HG03342 (cell line): ENCODE measurements around the gene AOPEP.

Source experiments
- ATAC-seq: cut with Tn5 transposase; IDR thresholded peaks from one replicate; pipeline ENCODE4 v1.9.1; 2021; ENCODE audit warnings: mild to moderate bottlenecking, moderate library complexity; ENCODE audit not compliant: unreplicated experiment

Gene AOPEP

GRCh38 chr9:95075700-95076099 is 349.2 kb downstream of the AOPEP start:
- no peak for ATAC-seq

GRCh38 chr9:95076696-95077052 is 350.2 kb downstream of the AOPEP start:
- no peak for ATAC-seq

- no peak for ATAC-seq
Observed at GRCh38 chr9:95077053-95077765, 350.7 kb downstream of the AOPEP start.

- ATAC-seq, result no peak
Observed at GRCh38 chr9:95077766-95078370, 351.4 kb downstream of the AOPEP start.

- ATAC-seq, result no peak
Observed at GRCh38 chr9:95078511-95078910, 352.0 kb downstream of the AOPEP start.

- ATAC-seq, result no peak
Observed at GRCh38 chr9:95078939-95079338, 352.4 kb downstream of the AOPEP start.

GRCh38 chr9:95079461-95079860 is 353.0 kb downstream of the AOPEP start:
- ATAC-seq, result no peak

- no peak for ATAC-seq
Observed at GRCh38 chr9:95080961-95081647, 354.6 kb downstream of the AOPEP start.

GRCh38 chr9:95081998-95082397 is 355.5 kb downstream of the AOPEP start:
- ATAC-seq, result no peak

GRCh38 chr9:95082401-95083084 is 356.0 kb downstream of the AOPEP start:
- no peak for ATAC-seq

- no peak for ATAC-seq
Observed at GRCh38 chr9:95083086-95083768, 356.7 kb downstream of the AOPEP start.

- no peak for ATAC-seq
Observed at GRCh38 chr9:95084254-95084934, 357.9 kb downstream of the AOPEP start.

- ATAC-seq, result no peak
Observed at GRCh38 chr9:95085036-95085770, 358.7 kb downstream of the AOPEP start.

GRCh38 chr9:95085861-95086563 is 359.5 kb downstream of the AOPEP start:
- ATAC-seq, result no peak

- ATAC-seq, result no peak
Observed at GRCh38 chr9:95086564-95086955, 360.1 kb downstream of the AOPEP start.

GRCh38 chr9:95087659-95088242 is 361.3 kb downstream of the AOPEP start:
- no peak for ATAC-seq

- no peak for ATAC-seq
Observed at GRCh38 chr9:95088421-95089161, 362.1 kb downstream of the AOPEP start.
